Neural cell (in vitro differentiated cells): ENCODE data around the gene RAB3B. TPM values are rescaled to one million over a fixed set of nuclear protein-coding genes. Genes with fewer than 3 reads are reported as not detected.

ENCODE experiments used
- H2AFZ ChIP-seq: fragments of 200-600, 300-800 bp; sonication (generic), shearing (Covaris generic); 2 replicates; pipeline ENCODE4 v1.6.0; 2014; ENCODE audit warnings: low read depth, mild to moderate bottlenecking, antibody characterized with exemption, low read length, moderate library complexity
- H3F3A ChIP-seq: fragments of 200-600 bp; shearing (Covaris generic); 2 replicates; pipeline ENCODE4 v1.6.1; 2016; ENCODE audit warnings: mild to moderate bottlenecking, moderate library complexity, mixed read lengths, antibody characterized with exemption, low read length; ENCODE audit not compliant: insufficient read depth, poor library complexity, severe bottlenecking
- H3K27ac ChIP-seq: fragments of 200-600, 300-800 bp; sonication (generic), shearing (Covaris generic); 2 replicates; pipeline ENCODE4 v1.5.1; 2014; ENCODE audit warnings: mild to moderate bottlenecking, low read length, moderate library complexity
- H3K27me3 ChIP-seq: fragments of 300-800, 200-600 bp; sonication (generic), shearing (Covaris generic); 2 replicates; pipeline ENCODE4 v1.6.0; 2014; ENCODE audit warnings: mild to moderate bottlenecking, low read depth, low read length, moderate library complexity; ENCODE audit not compliant: insufficient read depth
- H3K36me3 ChIP-seq: fragments of 300-800, 200-600 bp; sonication (generic), shearing (Covaris generic); 2 replicates; pipeline ENCODE4 v1.5.1; 2014; ENCODE audit warnings: mild to moderate bottlenecking, antibody characterized with exemption, low read length, moderate library complexity; ENCODE audit not compliant: insufficient read depth
- H3K4me2 ChIP-seq: fragments of 300-800, 200-600 bp; sonication (generic), shearing (Covaris generic); 2 replicates; pipeline ENCODE4 v1.6.0; 2014; ENCODE audit warnings: mild to moderate bottlenecking, low read length
- H3K4me3 ChIP-seq: fragments of 300-800, 200-600 bp; sonication (generic), shearing (Covaris generic); 2 replicates; pipeline ENCODE4 v1.5.1; 2014; ENCODE audit warnings: mild to moderate bottlenecking, low read length, moderate library complexity
- H3K79me2 ChIP-seq: fragments of 200-600 bp; shearing (Covaris generic); replicated peaks from 2 replicates; pipeline ENCODE4 v1.6.0; 2014; ENCODE audit warnings: mild to moderate bottlenecking, low read length, moderate library complexity; ENCODE audit not compliant: insufficient read depth
- H3K9ac ChIP-seq: fragments of 300-800, 200-600 bp; sonication (generic), shearing (Covaris generic); 2 replicates; pipeline ENCODE4 v1.6.1; 2016; ENCODE audit warnings: mild to moderate bottlenecking, low read length, mixed read lengths
- H3K9me2 ChIP-seq: fragments of 200-600 bp; shearing (Covaris generic); 2 replicates; pipeline ENCODE4 v1.6.1; 2016; ENCODE audit warnings: mild to moderate bottlenecking, low read length, mixed read lengths; ENCODE audit not compliant: insufficient read depth
- H3K9me3 ChIP-seq: fragments of 200-600, 300-800 bp; sonication (generic), shearing (Covaris generic); 2 replicates; pipeline ENCODE4 v1.6.1; 2016; ENCODE audit warnings: mild to moderate bottlenecking, mixed run types, low read length, moderate library complexity, mixed read lengths
- H4K20me1 ChIP-seq: fragments of 200-600 bp; shearing (Covaris generic); 2 replicates; pipeline ENCODE4 v1.6.1; 2016; ENCODE audit warnings: mild to moderate bottlenecking, mixed run types; ENCODE audit not compliant: insufficient read depth
- CTCF ChIP-seq: fragments of 450-650 bp; IDR thresholded peaks from 2 replicates; pipeline ENCODE4 v1.5.1; 2014; ENCODE audit warnings: antibody characterized with exemption, mild to moderate bottlenecking, moderate library complexity; ENCODE audit not compliant: poor library complexity, severe bottlenecking
- EP300 ChIP-seq: fragments of 450-650 bp; conservative IDR thresholded peaks from 2 replicates; pipeline ENCODE4 v1.6.1; 2014; ENCODE audit warnings: antibody characterized with exemption, mild to moderate bottlenecking, moderate library complexity; ENCODE audit not compliant: poor library complexity, severe bottlenecking
- EZH2 ChIP-seq: fragments of 200-600, 300-800 bp; shearing (Covaris generic), sonication (generic); IDR thresholded peaks from 2 replicates; pipeline ENCODE4 v1.6.1; 2014; ENCODE audit warnings: antibody characterized with exemption, low read length, borderline replicate concordance, mild to moderate bottlenecking; ENCODE audit not compliant: insufficient read depth, poor library complexity, severe bottlenecking
- MXI1 ChIP-seq: fragments of 450-650 bp; conservative IDR thresholded peaks from 2 replicates; pipeline ENCODE4 v1.6.1; 2014; ENCODE audit warnings: antibody characterized with exemption, mild to moderate bottlenecking; ENCODE audit not compliant: poor library complexity, severe bottlenecking
- POLR2AphosphoS5 ChIP-seq: IDR thresholded peaks from 2 replicates; pipeline ENCODE4 v1.6.1; 2012
- RAD21 ChIP-seq: fragments of 450-650 bp; conservative IDR thresholded peaks from 2 replicates; pipeline ENCODE4 v1.6.1; 2014; ENCODE audit warnings: antibody characterized with exemption, mild to moderate bottlenecking, moderate library complexity
- REST ChIP-seq: IDR thresholded peaks from 2 replicates; pipeline ENCODE4 v1.6.1; 2012; ENCODE audit warnings: borderline replicate concordance
- SMC3 ChIP-seq: fragments of 450-650 bp; conservative IDR thresholded peaks from 2 replicates; pipeline ENCODE4 v1.6.1; 2014; ENCODE audit warnings: antibody characterized with exemption, mild to moderate bottlenecking, moderate library complexity; ENCODE audit not compliant: poor library complexity
- TAF1 ChIP-seq: IDR thresholded peaks from 2 replicates; pipeline ENCODE4 v1.6.1; 2012; ENCODE audit warnings: low read depth
- polyA plus RNA-seq: library from polyadenylated mRNA; depleted of rRNA; stranded (reverse); fragments of >200 nt; gene quantifications from 2 replicates; pipeline ENCODE4 v1.2.3, GENCODE V29; 2014

Gene RAB3B
- polyA plus RNA-seq, 1 donor from 2014 or later: 15.0 TPM

DNA sequence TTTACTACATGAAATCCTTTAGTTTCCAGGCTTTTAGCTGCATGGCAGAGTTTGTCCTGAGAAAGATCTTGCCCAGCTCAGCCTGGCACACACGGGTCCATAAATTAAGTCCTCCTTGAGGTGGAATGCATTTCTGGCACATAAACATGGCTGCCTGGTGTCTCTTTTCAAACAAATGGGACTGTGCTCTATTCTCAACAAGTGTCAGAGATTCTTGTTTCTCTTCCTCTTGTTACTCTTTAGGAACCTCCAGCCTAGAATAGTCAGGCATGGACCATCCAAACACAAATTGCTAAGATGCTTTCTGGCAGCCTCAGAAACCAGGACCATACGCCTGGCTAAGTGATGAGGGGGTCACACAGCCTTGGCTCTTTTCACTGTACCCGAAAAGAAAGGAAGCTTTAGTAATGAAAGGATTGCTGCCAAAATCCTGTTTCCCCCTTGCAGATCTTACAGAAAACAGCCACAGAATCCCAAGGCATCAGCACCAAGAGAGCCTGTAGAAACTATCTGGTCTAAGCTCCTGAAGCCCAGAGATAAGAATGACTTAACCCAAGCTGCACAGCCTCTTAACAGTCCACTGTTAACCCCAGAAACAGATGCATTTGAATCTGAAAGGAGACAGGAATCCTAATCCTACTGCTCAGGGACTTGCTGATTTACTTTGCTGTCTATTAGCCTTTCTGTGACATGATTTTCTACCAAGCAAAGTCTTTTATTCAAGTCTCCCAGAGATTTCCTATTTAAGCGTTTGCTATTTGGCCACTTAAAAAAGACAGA is 80.1 kb downstream of the RAB3B start:
- Histone ChIP-seq H3K4me2 (no peak overlapping the region), H2AFZ (no peak overlapping the region), H3K9me3 (no peaks in the 10 kb centered on the region), H3K9ac (no peak overlapping the region), H3K9me2 (no peaks in the 10 kb centered on the region), H3K4me3 (no peak overlapping the region), H3K79me2 (no peaks in the 10 kb centered on the region), H4K20me1 (no peaks in the 10 kb centered on the region), H3K36me3 (no peaks in the 10 kb centered on the region), H3K27ac (no peak overlapping the region), H3K27me3 (no peaks in the 10 kb centered on the region), H3F3A (no peaks in the 10 kb centered on the region)
- TF ChIP-seq TAF1: no peak
- TF ChIP-seq POLR2AphosphoS5: no peak
- TF ChIP-seq EZH2: no peak
- no peak for TF ChIP-seq RAD21
- TF ChIP-seq CTCF: no peak
- TF ChIP-seq MXI1: no peak
- TF ChIP-seq REST: no peak
- TF ChIP-seq SMC3: no peak
- no peak for TF ChIP-seq EP300

GRCh38 chr1:51908499-51908898 is 82.0 kb downstream of the RAB3B start:
- Histone ChIP-seq H2AFZ (no peak overlapping the region), H4K20me1 (no peaks in the 10 kb centered on the region), H3K36me3 (no peaks in the 10 kb centered on the region), H3K79me2 (no peaks in the 10 kb centered on the region), H3K9ac (no peak overlapping the region), H3K27ac (no peak overlapping the region), H3K4me3 (no peak overlapping the region), H3K27me3 (no peaks in the 10 kb centered on the region), H3K9me2 (no peaks in the 10 kb centered on the region), H3F3A (no peaks in the 10 kb centered on the region), H3K4me2 (no peak overlapping the region), H3K9me3 (no peaks in the 10 kb centered on the region)
- TF ChIP-seq SMC3 (no peak), TAF1 (no peak), POLR2AphosphoS5 (no peak), EP300 (no peak), CTCF (no peak), RAD21 (no peak), EZH2 (no peak), REST (no peak), MXI1 (no peak)
